ENCODE measurements around the gene MICU2. TPM values are rescaled to one million over a fixed set of nuclear protein-coding genes. Genes with fewer than 3 reads are reported as not detected.
A peak's percentile ranks its signal among the peaks of the same experiment; 100 is the strongest.

MICU2 gene
- polyA plus RNA-seq, 1 donor from 2014 or later, result 223 TPM

- TF ChIP-seq EZH2 (IDR thresholded peaks at IDR 0.05; ENCODE audit: borderline replicate concordance, insufficient read depth, low read length, poor library complexity, severe bottlenecking) (no peak), CTCF (IDR thresholded peaks at IDR 0.05; ENCODE audit: poor library complexity, severe bottlenecking) (peak; percentile 32), RAD21 (conservative IDR thresholded peaks at IDR 0.05) (peak; percentile 40), EP300 (conservative IDR thresholded peaks at IDR 0.05; ENCODE audit: poor library complexity, severe bottlenecking) (no peak)
- no peaks in the 10 kb centered on the region for H4K20me1 ChIP-seq (ENCODE audit: insufficient read depth)
- no peak overlapping the region for H3K27ac ChIP-seq (ENCODE audit: low read length)
- H3K9me3 ChIP-seq (ENCODE audit: low read length), result no peaks in the 10 kb centered on the region
- H3K9me2 ChIP-seq (ENCODE audit: insufficient read depth, low read length), result no peaks in the 10 kb centered on the region
- H3F3A ChIP-seq (ENCODE audit: insufficient read depth, low read length, poor library complexity, severe bottlenecking), result no peaks in the 10 kb centered on the region
- H3K9ac ChIP-seq (ENCODE audit: low read length), result no peak overlapping the region
- H2AFZ ChIP-seq (ENCODE audit: low read depth, low read length), result no peak overlapping the region
- no peaks in the 10 kb centered on the region for H3K79me2 ChIP-seq (replicated peaks; ENCODE audit: insufficient read depth, low read length)
- H3K4me3 ChIP-seq (ENCODE audit: low read length), result no peak overlapping the region
- no peaks in the 10 kb centered on the region for H3K36me3 ChIP-seq (ENCODE audit: insufficient read depth, low read length)
- H3K27me3 ChIP-seq (ENCODE audit: insufficient read depth, low read depth, low read length), result no peaks in the 10 kb centered on the region
- H3K4me2 ChIP-seq (ENCODE audit: low read length), result no peak overlapping the region
Observed at GRCh38 chr13:21625366-21625765, 21.4 kb upstream of the MICU2 start.

GRCh38 chr13:21620861-21621260 is 16.9 kb upstream of the MICU2 start:
- no peak for TF ChIP-seq CTCF (IDR thresholded peaks at IDR 0.05; ENCODE audit: poor library complexity, severe bottlenecking)
- TF ChIP-seq MXI1 (conservative IDR thresholded peaks at IDR 0.05; ENCODE audit: poor library complexity, severe bottlenecking), result no peak
- no peak for TF ChIP-seq POLR2AphosphoS5 (IDR thresholded peaks at IDR 0.05)
- no peak for TF ChIP-seq TAF1 (IDR thresholded peaks at IDR 0.05; ENCODE audit: low read depth)

GRCh38 chr13:21619633-21620220 is 15.8 kb upstream of the MICU2 start:
- Histone ChIP-seq H3K27me3 (ENCODE audit: insufficient read depth, low read depth, low read length) (no peaks in the 10 kb centered on the region), H3K36me3 (ENCODE audit: insufficient read depth, low read length) (no peaks in the 10 kb centered on the region), H3K4me2 (ENCODE audit: low read length) (no peak overlapping the region), H3K9ac (ENCODE audit: low read length) (no peak overlapping the region), H3K9me2 (ENCODE audit: insufficient read depth, low read length) (no peaks in the 10 kb centered on the region), H2AFZ (ENCODE audit: low read depth, low read length) (no peak overlapping the region), H3K79me2 (replicated peaks; ENCODE audit: insufficient read depth, low read length) (no peaks in the 10 kb centered on the region), H3F3A (ENCODE audit: insufficient read depth, low read length, poor library complexity, severe bottlenecking) (no peaks in the 10 kb centered on the region), H4K20me1 (ENCODE audit: insufficient read depth) (no peaks in the 10 kb centered on the region), H3K9me3 (ENCODE audit: low read length) (no peaks in the 10 kb centered on the region), H3K4me3 (ENCODE audit: low read length) (no peak overlapping the region), H3K27ac (ENCODE audit: low read length) (no peak overlapping the region)
- no peak for TF ChIP-seq POLR2AphosphoS5 (IDR thresholded peaks at IDR 0.05)
- TF ChIP-seq TAF1 (IDR thresholded peaks at IDR 0.05; ENCODE audit: low read depth), result no peak
- no peak for TF ChIP-seq REST (IDR thresholded peaks at IDR 0.05; ENCODE audit: borderline replicate concordance)
- no peak for TF ChIP-seq EZH2 (IDR thresholded peaks at IDR 0.05; ENCODE audit: borderline replicate concordance, insufficient read depth, low read length, poor library complexity, severe bottlenecking)
- TF ChIP-seq SMC3 (conservative IDR thresholded peaks at IDR 0.05; ENCODE audit: poor library complexity), result no peak
- TF ChIP-seq MXI1 (conservative IDR thresholded peaks at IDR 0.05; ENCODE audit: poor library complexity, severe bottlenecking), result no peak
- no peak for TF ChIP-seq RAD21 (conservative IDR thresholded peaks at IDR 0.05)
- TF ChIP-seq CTCF (IDR thresholded peaks at IDR 0.05; ENCODE audit: poor library complexity, severe bottlenecking), result no peak
- no peak for TF ChIP-seq EP300 (conservative IDR thresholded peaks at IDR 0.05; ENCODE audit: poor library complexity, severe bottlenecking)

More at GRCh38 chr13:21620861-21621260, 16.9 kb upstream of the MICU2 start:
- Histone ChIP-seq H3K27me3 (ENCODE audit: insufficient read depth, low read depth, low read length) (no peaks in the 10 kb centered on the region), H3K4me2 (ENCODE audit: low read length) (no peak overlapping the region), H4K20me1 (ENCODE audit: insufficient read depth) (no peaks in the 10 kb centered on the region), H3K9me2 (ENCODE audit: insufficient read depth, low read length) (no peaks in the 10 kb centered on the region), H3K9me3 (ENCODE audit: low read length) (no peaks in the 10 kb centered on the region), H3F3A (ENCODE audit: insufficient read depth, low read length, poor library complexity, severe bottlenecking) (no peaks in the 10 kb centered on the region), H3K9ac (ENCODE audit: low read length) (no peak overlapping the region), H3K4me3 (ENCODE audit: low read length) (no peak overlapping the region), H3K79me2 (replicated peaks; ENCODE audit: insufficient read depth, low read length) (no peaks in the 10 kb centered on the region), H3K36me3 (ENCODE audit: insufficient read depth, low read length) (no peaks in the 10 kb centered on the region), H2AFZ (ENCODE audit: low read depth, low read length) (no peak overlapping the region), H3K27ac (ENCODE audit: low read length) (no peak overlapping the region)

Measured in neural cell (in vitro differentiated cells).